Activated T-helper 1 cell treated with Interleukin-2 at 50 U/mL for 16 hours (primary cell): ENCODE data around the gene ZNF662.

ENCODE experiments used
- DNase-seq: peaks from one replicate; pipeline ENCODE4 v3.0.0-alpha.2; 2020; ENCODE audit warnings: low read depth

The ZNF662 gene

DNA sequence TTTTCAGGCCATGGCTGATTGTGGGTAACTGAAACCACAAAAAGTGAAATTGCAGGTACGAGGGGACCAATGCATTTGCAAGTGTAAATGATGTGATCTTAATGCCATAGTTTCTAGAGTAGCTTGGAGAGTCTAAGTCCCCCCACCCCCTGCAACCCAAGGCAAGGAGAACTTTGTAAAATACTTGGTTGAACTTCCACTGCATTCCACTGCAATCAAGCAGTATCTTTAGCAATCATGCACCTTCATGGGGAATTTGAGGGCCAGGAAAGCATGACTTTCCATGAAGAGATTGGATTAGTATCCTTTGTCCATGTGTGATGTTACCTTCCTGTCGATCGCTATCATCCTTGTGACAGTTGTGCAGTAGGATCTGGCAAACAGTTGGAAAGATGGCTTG is 18.9 kb upstream of the ZNF662 start:
- no peak for DNase-seq

DNA sequence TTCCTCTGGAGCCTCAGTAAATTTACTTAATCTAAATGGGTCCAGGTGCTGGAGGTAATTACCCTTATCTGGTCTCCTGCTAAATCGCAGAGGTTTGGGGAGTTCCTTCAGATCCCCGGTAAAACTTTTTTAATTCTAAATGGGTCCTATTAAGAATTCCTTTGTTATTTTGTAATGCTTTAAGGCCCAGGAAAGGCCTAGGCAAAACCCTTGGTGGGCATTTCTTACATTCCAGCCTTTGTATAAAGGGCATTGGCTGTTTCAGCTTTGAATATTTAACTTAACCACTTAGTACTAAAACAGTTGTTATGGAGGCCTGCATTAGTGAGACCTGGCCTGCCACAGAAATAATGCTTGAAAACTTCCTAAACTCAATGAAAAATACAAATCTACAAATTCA is 14.9 kb upstream of the ZNF662 start:
- DNase-seq, result no peak

- DNase-seq, result no peak
Measured at GRCh38 chr3:42892169-42892568, 13.8 kb upstream of the ZNF662 start.

GRCh38 chr3:42892807-42893206 is 13.1 kb upstream of the ZNF662 start:
- DNase-seq, result no peak

- DNase-seq, result no peak
Measured at GRCh38 chr3:42894698-42895579, 11.0 kb upstream of the ZNF662 start.

DNA sequence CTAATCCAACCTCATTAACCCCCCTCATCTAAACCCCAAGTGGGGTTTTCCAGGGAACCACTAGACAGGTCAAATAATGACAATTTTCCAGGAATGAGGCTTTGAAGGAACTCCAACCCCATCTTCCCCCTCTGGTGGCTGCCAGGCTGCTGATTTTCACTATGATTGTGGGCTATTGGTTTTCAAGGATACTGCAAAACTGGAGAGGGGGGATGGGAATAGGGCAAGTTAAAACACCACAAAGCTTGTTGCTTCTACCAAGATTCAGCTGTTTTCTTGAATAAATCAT is 10.4 kb upstream of the ZNF662 start:
- no peak for DNase-seq

- no peak for DNase-seq
Measured at GRCh38 chr3:42898896-42899675, 6.9 kb upstream of the ZNF662 start.

GRCh38 chr3:42900226-42901072 is 5.5 kb upstream of the ZNF662 start:
- DNase-seq, result no peak

- DNase-seq, result no peak
Measured at GRCh38 chr3:42901073-42901415, 4.9 kb upstream of the ZNF662 start.

GRCh38 chr3:42902257-42902656 is 3.7 kb upstream of the ZNF662 start:
- DNase-seq, result no peak

- DNase-seq, result no peak
Measured at GRCh38 chr3:42904076-42904475, 1.9 kb upstream of the ZNF662 start.

- DNase-seq, result no peak
Measured at GRCh38 chr3:42905740-42906069, 237 bp upstream of the ZNF662 start.

DNA sequence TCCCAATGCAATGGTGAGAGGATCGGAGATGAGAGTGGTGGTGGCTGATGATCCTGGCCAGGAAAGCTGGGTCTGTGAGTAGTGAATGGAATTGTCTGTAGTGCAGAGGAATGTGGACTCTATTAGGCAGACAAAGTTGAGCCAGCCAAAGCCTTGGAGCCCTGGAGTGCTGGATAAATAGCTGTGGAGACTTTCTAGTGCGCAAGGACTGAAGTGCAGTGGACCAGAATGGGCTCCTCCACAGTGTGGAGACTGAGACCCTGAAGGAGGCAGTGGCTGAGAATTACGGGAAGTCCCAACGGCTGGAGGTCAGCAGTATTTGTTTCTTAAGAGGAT is 874 bp downstream of the ZNF662 start:
- no peak for DNase-seq

DNA sequence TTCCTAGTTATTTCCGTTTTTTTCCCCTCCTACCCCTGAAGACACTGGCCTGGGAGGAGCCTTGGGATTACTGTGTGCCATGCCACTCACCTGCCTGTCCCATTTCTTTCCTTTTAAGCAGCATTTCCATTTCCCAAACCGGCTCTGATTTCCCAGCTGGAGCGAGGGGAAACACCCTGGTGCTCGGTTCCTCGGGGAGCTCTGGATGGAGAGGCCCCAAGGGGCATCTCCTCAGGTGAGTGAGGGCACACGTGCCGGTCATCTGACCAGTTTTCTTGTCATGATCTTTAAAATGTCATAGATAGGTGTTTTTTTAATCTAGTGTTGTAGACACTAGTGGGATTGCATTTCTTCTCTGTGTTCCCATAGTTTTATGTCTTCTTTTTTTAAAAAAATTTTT is 2.7 kb downstream of the ZNF662 start:
- no peak for DNase-seq

- no peak for DNase-seq
Measured at GRCh38 chr3:42911551-42911950, 5.6 kb downstream of the ZNF662 start.

GRCh38 chr3:42914771-42915515 is 9.0 kb downstream of the ZNF662 start:
- DNase-seq, result no peak

DNA sequence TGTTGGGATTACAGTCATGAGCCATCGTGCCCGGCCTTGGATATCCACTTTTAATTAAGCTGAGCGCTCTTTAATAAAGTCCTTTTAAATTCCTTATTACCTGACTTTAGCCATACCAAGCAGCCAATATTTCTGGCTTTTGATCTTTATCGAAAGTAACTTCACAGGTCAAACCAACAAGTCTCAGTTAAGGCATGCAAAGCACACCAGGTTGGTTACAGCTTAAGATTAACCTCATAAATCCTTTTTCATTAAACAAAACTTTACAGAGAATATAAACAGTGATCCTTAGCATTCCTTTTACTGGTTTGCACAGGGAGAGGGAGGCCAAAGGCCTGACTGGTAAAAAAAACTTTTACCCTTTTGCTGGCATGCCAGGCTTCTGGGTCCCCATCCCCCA is 17.7 kb downstream of the ZNF662 start:
- no peak for DNase-seq

- no peak for DNase-seq
Measured at GRCh38 chr3:42926310-42926709, 20.4 kb downstream of the ZNF662 start.

- DNase-seq, result no peak
Measured at GRCh38 chr3:42934111-42934510, 28.2 kb downstream of the ZNF662 start.

GRCh38 chr3:42934910-42935309 is 29.0 kb downstream of the ZNF662 start:
- DNase-seq, result no peak

DNA sequence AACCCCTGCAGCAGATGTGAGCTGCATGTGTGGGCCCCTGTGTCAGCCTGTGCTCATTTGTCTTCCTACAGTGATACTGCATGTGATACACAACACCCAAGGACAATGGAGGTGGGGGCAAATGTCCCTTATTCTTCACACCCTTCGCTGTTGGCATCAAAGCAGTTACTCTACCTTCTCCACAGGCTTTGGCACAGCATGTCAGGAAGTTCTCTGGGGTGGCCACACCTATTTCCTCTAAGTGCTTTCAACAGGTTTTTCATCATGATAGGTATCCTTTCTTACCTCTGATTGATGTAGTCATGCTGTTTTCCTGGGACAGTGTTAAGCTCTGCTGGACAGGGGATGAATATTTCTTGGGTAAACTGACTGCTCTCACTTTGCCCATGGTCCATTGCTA is 29.5 kb downstream of the ZNF662 start:
- no peak for DNase-seq
